MM.1S (cell line): Measurements from ENCODE around the gene GRIN3B.

Source experiments
- DNase-seq: peaks from one replicate; pipeline ENCODE4 v3.0.0-alpha.2; 2015
- H2AFZ ChIP-seq: fragments of 300-600 bp; sonication (generic); 2 replicates; pipeline ENCODE4 v1.6.0; 2016; ENCODE audit warnings: antibody characterized with exemption, low read length
- H3F3A ChIP-seq: fragments of 300-600 bp; sonication (generic); 2 replicates; pipeline ENCODE4 v1.6.1; 2016; ENCODE audit warnings: mild to moderate bottlenecking, antibody characterized with exemption, low read length, moderate library complexity, mixed read lengths; ENCODE audit not compliant: insufficient read depth
- H3K27ac ChIP-seq: fragments of 300-600 bp; sonication (generic); 2 replicates; pipeline ENCODE4 v1.5.1; 2016; ENCODE audit warnings: mild to moderate bottlenecking, low read length
- H3K27me3 ChIP-seq: fragments of 300-600 bp; sonication (generic); replicated peaks from 2 replicates; pipeline ENCODE4 v1.6.0; 2016; ENCODE audit warnings: low read length; ENCODE audit not compliant: insufficient read depth
- H3K36me3 ChIP-seq: fragments of 300-600 bp; sonication (generic); replicated peaks from 2 replicates; pipeline ENCODE4 v1.6.1; 2016; ENCODE audit warnings: mild to moderate bottlenecking, low read length, mixed read lengths; ENCODE audit not compliant: insufficient read depth
- H3K4me1 ChIP-seq: fragments of 300-600 bp; sonication (generic); 2 replicates; pipeline ENCODE4 v1.6.1; 2016; ENCODE audit warnings: low read length, mixed read lengths
- H3K4me2 ChIP-seq: fragments of 300-600 bp; sonication (generic); 2 replicates; pipeline ENCODE4 v1.6.0; 2016; ENCODE audit warnings: low read depth, low read length
- H3K4me3 ChIP-seq: fragments of 300-600 bp; sonication (generic); 2 replicates; pipeline ENCODE4 v1.5.1; 2016; ENCODE audit warnings: low read length, mixed read lengths
- H3K79me2 ChIP-seq: fragments of 300-600 bp; sonication (generic); 2 replicates; pipeline ENCODE4 v1.6.1; 2016; ENCODE audit warnings: mixed run types, low read length, mixed read lengths
- H3K9ac ChIP-seq: fragments of 300-600 bp; sonication (generic); 2 replicates; pipeline ENCODE4 v1.6.1; 2016; ENCODE audit warnings: low read length, mixed read lengths
- H3K9me2 ChIP-seq: fragments of 300-600 bp; sonication (generic); replicated peaks from 2 replicates; pipeline ENCODE4 v1.6.1; 2016; ENCODE audit warnings: mild to moderate bottlenecking, low read length, mixed read lengths; ENCODE audit not compliant: insufficient read depth
- H3K9me3 ChIP-seq: fragments of 300-600 bp; sonication (generic); replicated peaks from 2 replicates; pipeline ENCODE4 v1.6.1; 2016; ENCODE audit warnings: mild to moderate bottlenecking, low read length, mixed read lengths; ENCODE audit not compliant: insufficient read depth
- H4K20me1 ChIP-seq: fragments of 300-600 bp; sonication (generic); 2 replicates; pipeline ENCODE4 v1.6.1; 2016; ENCODE audit warnings: mild to moderate bottlenecking, low read length, moderate library complexity, mixed read lengths; ENCODE audit not compliant: insufficient read depth
- CTCF ChIP-seq: fragments of 300-600 bp; sonication (generic); IDR thresholded peaks from 2 replicates; pipeline ENCODE4 v1.5.1; 2016; ENCODE audit warnings: antibody characterized with exemption, low read length, mixed read lengths
- EZH2 ChIP-seq: fragments of 300-600 bp; sonication (generic); optimal IDR thresholded peaks from 2 replicates; pipeline ENCODE3; 2017; ENCODE audit warnings: low read depth, mild to moderate bottlenecking, antibody characterized with exemption, low read length, mixed read lengths
- EZH2phosphoT487 ChIP-seq: fragments of 300-600 bp; sonication (generic); IDR thresholded peaks from 2 replicates; pipeline ENCODE4 v1.6.1; 2018; ENCODE audit warnings: antibody characterized with exemption, low read length

The GRIN3B gene

GRCh38 chr19:958967-959855 lies 41.0 kb upstream of the GRIN3B start:
- Histone ChIP-seq H3K79me2 (peaks cover 6% of the 10 kb centered on the region; the same call in 1 of the 2 replicates), H3K4me1 (no peaks in the 10 kb centered on the region), H3K36me3 (no peaks in the 10 kb centered on the region; the same call in 1 of the 2 replicates), H3F3A (no peaks in the 10 kb centered on the region), H3K9me2 (no peaks in the 10 kb centered on the region), H3K27me3 (no peaks in the 10 kb centered on the region), H3K9me3 (no peaks in the 10 kb centered on the region), H3K9ac (no peak overlapping the region), H4K20me1 (no peaks in the 10 kb centered on the region), H3K27ac (no peak overlapping the region), H2AFZ (no peak overlapping the region), H3K4me2 (no peak overlapping the region), H3K4me3 (no peak overlapping the region)
- TF ChIP-seq CTCF = no peak
- TF ChIP-seq EZH2phosphoT487 = no peak
- TF ChIP-seq EZH2 = no peak
- DNase-seq = no peak

GRCh38 chr19:960020-960419 lies 40.2 kb upstream of the GRIN3B start:
- no peaks in the 10 kb centered on the region for H3K4me1 ChIP-seq
- no peak overlapping the region for H3K4me2 ChIP-seq
- no peak for TF ChIP-seq EZH2phosphoT487
- no peak for TF ChIP-seq EZH2
- no peak for TF ChIP-seq CTCF
- peaks cover 2% of the 10 kb centered on the region; the same call in 1 of the 2 replicates for H3K36me3 ChIP-seq
- no peak overlapping the region for H3K4me3 ChIP-seq
- H4K20me1 ChIP-seq = no peaks in the 10 kb centered on the region
- peaks cover 3% of the 10 kb centered on the region; the same call in 1 of the 2 replicates for H3K79me2 ChIP-seq
- H3K9me3 ChIP-seq = no peaks in the 10 kb centered on the region
- H3K27me3 ChIP-seq = no peaks in the 10 kb centered on the region
- H3K9me2 ChIP-seq = no peaks in the 10 kb centered on the region
- H3K27ac ChIP-seq = no peak overlapping the region
- no peaks in the 10 kb centered on the region for H3F3A ChIP-seq
- no peak overlapping the region for H3K9ac ChIP-seq
- no peak overlapping the region for H2AFZ ChIP-seq
- no peak for DNase-seq

GRCh38 chr19:960601-960938 lies 39.6 kb upstream of the GRIN3B start:
- TF ChIP-seq CTCF = no peak
- no peak for TF ChIP-seq EZH2
- TF ChIP-seq EZH2phosphoT487 = no peak
- Histone ChIP-seq H3K4me3 (no peak overlapping the region), H3K36me3 (peaks cover 3% of the 10 kb centered on the region; the same call in 1 of the 2 replicates), H3K79me2 (no peaks in the 10 kb centered on the region; the same call in 1 of the 2 replicates), H3K27me3 (no peaks in the 10 kb centered on the region), H4K20me1 (no peaks in the 10 kb centered on the region), H2AFZ (no peak overlapping the region), H3K4me1 (no peaks in the 10 kb centered on the region), H3K9me3 (no peaks in the 10 kb centered on the region), H3K27ac (no peak overlapping the region), H3F3A (no peaks in the 10 kb centered on the region), H3K9me2 (no peaks in the 10 kb centered on the region), H3K9ac (no peak overlapping the region), H3K4me2 (no peak overlapping the region)
- no peak for DNase-seq
